H1 (cell line): Measurements from ENCODE around the gene TBP. TPM values are rescaled to one million over a fixed set of nuclear protein-coding genes. Genes with fewer than 3 reads are reported as not detected.

Source experiments
- CTCF ChIA-PET: fragments of 300-600 bp; sonication (Branson Sonifier 250); formaldehyde crosslinking; loops from one replicate; lab custom pipeline; 2021; ENCODE audit not compliant: partially characterized antibody; lab: Charles Lee
- POLR2A ChIA-PET: fragments of 300-600 bp; sonication (Branson Sonifier 250); formaldehyde crosslinking; loops from one replicate; lab custom pipeline; 2021; ENCODE audit warnings: inconsistent platforms; ENCODE audit not compliant: partially characterized antibody; lab: Charles Lee
- DNase-seq, 2 experiments: peaks; one replicate each; pipeline versions ENCODE4 v3.0.0 to v3.0.0-alpha.2; 2010 to 2022; ENCODE audit warnings: low spot score in 2 of 2, low read depth in 1 of 2, mixed read lengths in 1 of 2
- FAIRE-seq: peaks from 2 replicates; lab custom pipeline; 2011; peaks lifted over from hg19 to GRCh38; lab: Jason Lieb, UNC
- H2AFZ ChIP-seq: 2 replicates; pipeline ENCODE4 v1.8.1; 2012; ENCODE audit warnings: low read length, inconsistent platforms
- H2AK5ac ChIP-seq: 2 replicates; pipeline ENCODE4 v1.6.1; 2013; ENCODE audit warnings: low read depth, low read length
- H2BK120ac ChIP-seq: replicated peaks from 2 replicates; pipeline ENCODE3; 2013; ENCODE audit warnings: low read depth, low read length, inconsistent platforms
- H2BK12ac ChIP-seq: 2 replicates; pipeline ENCODE4 v1.6.1; 2013; ENCODE audit warnings: low read depth, low read length
- H2BK15ac ChIP-seq: 2 replicates; pipeline ENCODE4 v1.6.1; 2013; ENCODE audit warnings: low read length
- H2BK20ac ChIP-seq: 2 replicates; pipeline ENCODE4 v1.6.1; 2013; ENCODE audit warnings: low read length
- H2BK5ac ChIP-seq: 2 replicates; pipeline ENCODE4 v1.6.1; 2013; ENCODE audit warnings: low read depth, low read length
- H3K14ac ChIP-seq: 2 replicates; pipeline ENCODE4 v1.6.1; 2013; ENCODE audit warnings: inconsistent platforms; ENCODE audit not compliant: insufficient read length
- H3K18ac ChIP-seq: 2 replicates; pipeline ENCODE4 v1.6.1; 2013; ENCODE audit warnings: low read length; ENCODE audit errors: extremely low read depth
- H3K23ac ChIP-seq: 2 replicates; pipeline ENCODE4 v1.6.1; 2013; ENCODE audit warnings: inconsistent platforms; ENCODE audit not compliant: insufficient read length
- H3K23me2 ChIP-seq: 2 replicates; pipeline ENCODE4 v1.6.1; 2013; ENCODE audit warnings: low read depth, low read length
- H3K27ac ChIP-seq: 2 replicates; pipeline ENCODE4 v1.6.1; 2011; ENCODE audit warnings: low read depth, low read length, inconsistent platforms
- H3K27me3 ChIP-seq, 4 experiments: replicated peaks in 1 of 4; 1 replicate in 1 of 4; 2 replicates in 3 of 4; pipeline versions ENCODE4 v1.6.1 to v1.8.1; 2011 to 2013; ENCODE audit warnings: low read length in 3 of 4, mild to moderate bottlenecking in 3 of 4, inconsistent platforms in 2 of 4, mixed read lengths in 2 of 4, moderate library complexity in 1 of 4; ENCODE audit not compliant: control insufficient read depth in 3 of 4, insufficient read depth in 3 of 4; ENCODE audit errors: extremely low read depth in 1 of 4
- H3K36me3 ChIP-seq, 4 experiments: 2 replicates each; pipeline versions ENCODE4 v1.6.1 to v1.8.1; 2011 to 2013; ENCODE audit warnings: mild to moderate bottlenecking in 4 of 4, low read length in 3 of 4, moderate library complexity in 2 of 4, control low read depth in 1 of 4, inconsistent platforms in 1 of 4; ENCODE audit not compliant: insufficient read depth in 4 of 4, control insufficient read depth in 2 of 4
- H3K4ac ChIP-seq: replicated peaks from 2 replicates; pipeline ENCODE3; 2013; ENCODE audit warnings: low read length, low read depth, mixed read lengths, inconsistent platforms; ENCODE audit not compliant: insufficient read length
- H3K4me1 ChIP-seq, 4 experiments: replicated peaks in 1 of 4; 1 replicate in 1 of 4; 2 replicates in 3 of 4; pipeline versions ENCODE4 v1.6.1 to v1.8.1; 2011 to 2013; ENCODE audit warnings: low read length in 3 of 4, inconsistent platforms in 2 of 4, mixed read lengths in 1 of 4; ENCODE audit not compliant: insufficient read depth in 4 of 4, control insufficient read depth in 3 of 4
- H3K4me2 ChIP-seq, 2 experiments: 2 replicates each; pipeline versions ENCODE4 v1.6.1 to v1.8.1; 2011 to 2013; ENCODE audit warnings: low read depth in 2 of 2, low read length in 2 of 2, control low read depth in 1 of 2, inconsistent platforms in 1 of 2, mild to moderate bottlenecking in 1 of 2; ENCODE audit not compliant: insufficient read depth in 1 of 2
- H3K4me3 ChIP-seq, 4 experiments: fragments of 200-600, 300-600 bp in 1 of 4; sonication (generic), shearing (Covaris generic), sonication (Bioruptor Twin) in 1 of 4; 2 replicates each; pipeline versions ENCODE4 v1.5.1 to v1.8.1; 2011 to 2016; ENCODE audit warnings: low read length in 4 of 4, low read depth in 3 of 4, control low read depth in 2 of 4, inconsistent platforms in 2 of 4, mild to moderate bottlenecking in 2 of 4, mixed read lengths in 1 of 4, moderate library complexity in 1 of 4; ENCODE audit not compliant: insufficient read depth in 2 of 4; ENCODE audit errors: extremely low read depth in 1 of 4
- H3K56ac ChIP-seq: replicated peaks from 2 replicates; pipeline ENCODE3; 2013; ENCODE audit warnings: low read depth, mild to moderate bottlenecking, mixed read lengths, low read length, inconsistent platforms; ENCODE audit not compliant: insufficient read length
- H3K79me1 ChIP-seq: 2 replicates; pipeline ENCODE4 v1.6.1; 2013; ENCODE audit warnings: low read depth, low read length, control low read depth
- H3K79me2 ChIP-seq, 2 experiments: 2 replicates each; pipeline versions ENCODE4 v1.6.1 to v1.8.1; 2012 to 2013; ENCODE audit warnings: low read length in 2 of 2, mild to moderate bottlenecking in 2 of 2, inconsistent platforms in 1 of 2; ENCODE audit not compliant: insufficient read depth in 2 of 2, control insufficient read depth in 1 of 2
- H3K9ac ChIP-seq, 4 experiments: replicated peaks in 1 of 4; 1 replicate in 1 of 4; 2 replicates in 3 of 4; pipeline versions ENCODE4 v1.6.1 to v1.8.1; 2011 to 2013; ENCODE audit warnings: low read depth in 3 of 4, low read length in 3 of 4, control low read depth in 2 of 4, mild to moderate bottlenecking in 2 of 4, moderate library complexity in 2 of 4, inconsistent platforms in 1 of 4; ENCODE audit errors: extremely low read depth in 1 of 4
- H3K9me3 ChIP-seq, 2 experiments: 2 replicates each; pipeline versions ENCODE4 v1.6.1 to v1.8.1; 2012 to 2013; ENCODE audit warnings: mild to moderate bottlenecking in 2 of 2, moderate library complexity in 2 of 2, control low read depth in 1 of 2, inconsistent platforms in 1 of 2, low read depth in 1 of 2, low read length in 1 of 2, mixed read lengths in 1 of 2; ENCODE audit not compliant: insufficient read depth in 2 of 2
- H4K20me1 ChIP-seq, 2 experiments: replicated peaks in 1 of 2; 2 replicates each; pipeline versions ENCODE3 to v1.8.1; 2011 to 2013; ENCODE audit warnings: inconsistent platforms in 2 of 2, low read length in 2 of 2, mild to moderate bottlenecking in 1 of 2; ENCODE audit not compliant: insufficient read depth in 2 of 2, control insufficient read depth in 1 of 2
- H4K5ac ChIP-seq: 2 replicates; pipeline ENCODE4 v1.6.1; 2013; ENCODE audit warnings: low read length, low read depth, mixed read lengths, inconsistent platforms; ENCODE audit not compliant: insufficient read length
- H4K8ac ChIP-seq: 2 replicates; pipeline ENCODE4 v1.8.0; 2013; ENCODE audit warnings: mild to moderate bottlenecking, moderate library complexity, low read length, inconsistent platforms; ENCODE audit not compliant: insufficient read depth; ENCODE audit errors: extremely low read depth
- H4K91ac ChIP-seq: replicated peaks from 2 replicates; pipeline ENCODE3; 2013; ENCODE audit warnings: low read length, mixed read lengths, inconsistent platforms; ENCODE audit not compliant: insufficient read length
- CREB1 ChIP-seq: IDR thresholded peaks from 2 replicates; pipeline ENCODE4 v1.6.1; 2012; ENCODE audit warnings: inconsistent platforms
- NRF1 ChIP-seq: IDR thresholded peaks from 2 replicates; pipeline ENCODE4 v1.6.1; 2011; ENCODE audit warnings: mild to moderate bottlenecking, low read depth, low read length, improper control_type of control experiment
- RBBP5 ChIP-seq: IDR thresholded peaks from 2 replicates; pipeline ENCODE4 v1.7.1; 2012; ENCODE audit warnings: low read depth, mild to moderate bottlenecking, inconsistent platforms, low read length, moderate library complexity, borderline replicate concordance
- ZNF274 ChIP-seq: IDR thresholded peaks from 2 replicates; pipeline ENCODE4 v1.7.0; 2012; ENCODE audit warnings: low read length, borderline replicate concordance; ENCODE audit errors: extremely low read depth
- WGBS, 2 experiments: shearing (Covaris generic) in 1 of 2; methylation state at CpG; one replicate each; pipeline versions ENCODE4 v1.1.6 to v1.1.7; 2013 to 2015; ENCODE audit warnings: low lambda C conversion rate in 2 of 2, mixed read lengths in 2 of 2, inconsistent platforms in 1 of 2, low coverage in 1 of 2, missing lambda C conversion rate in 1 of 2; ENCODE audit not compliant: insufficient replicate concordance in 2 of 2, insufficient coverage in 1 of 2, insufficient read length in 1 of 2; ENCODE audit errors: extremely low coverage in 1 of 2, missing lambda C conversion rate in 1 of 2; 5-methylcytosine and 5-hydroxymethylcytosine counted together
- polyA plus RNA-seq, 7 experiments: library from polyadenylated mRNA; depleted of rRNA in 3 of 7; stranded (reverse) in 5 of 7; unstranded in 2 of 7; fragments of >200 nt in 5 of 7; fragments of 200-250 nt in 2 of 7; gene quantifications; 1 replicate in 5 of 7; 2 replicates in 1 of 7; 4 replicates in 1 of 7; pipeline versions ENCODE4 v1.2.1 to v1.2.3, GENCODE V29; 2011 to 2013; ENCODE audit warnings: missing spikeins in 2 of 7, mixed read lengths in 2 of 7
- total RNA-seq: library from RNA; stranded (reverse); fragmentation: NEBNext Ultra II Directional; extraction: Animal tissue kit (Norgen Biotek cat#: 25700); gene quantifications from 2 replicates; pipeline ENCODE4 v1.2.1, GENCODE V29; 2021

The TBP gene
- total and polyA plus RNA-seq, 2 of the 8 experiments (the other 6 are each of a cell fraction or from before 2014, with no cell fraction given), result 17.2 to 20.9 TPM

DNA sequence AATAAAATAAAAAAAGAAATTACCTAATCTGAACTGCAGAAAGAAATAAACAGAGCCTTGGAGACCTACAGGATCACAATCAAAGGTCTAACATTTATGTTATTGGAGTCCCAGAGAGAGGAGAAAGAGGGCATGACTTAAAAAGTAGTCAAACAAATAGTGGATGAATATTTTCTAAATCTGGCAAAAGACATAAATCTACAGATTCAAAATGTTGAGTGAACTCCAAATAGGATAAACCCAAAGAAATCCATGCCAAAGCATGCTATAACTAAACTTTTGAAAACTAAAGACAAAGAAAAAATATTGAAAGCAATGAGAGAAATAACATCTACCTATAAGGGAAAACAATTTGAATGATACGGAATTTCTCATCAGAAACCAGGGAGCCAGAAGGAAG, 39.3 kb upstream of the TBP start:
- POLR2A ChIA-PET, result no interaction called here
- no peaks in the 10 kb centered on the region for H3K79me1 ChIP-seq

More for the DNA sequence above, 39.3 kb upstream of the TBP start:
- 100% methylated on average over 1 of the region's 1 CpG; no CpG with 5 or more reads in 1 of the 2 experiments for WGBS, 2 experiments
- no peaks in the 10 kb centered on the region for H3K27me3 ChIP-seq
- H2BK20ac ChIP-seq, result no peak overlapping the region
- no peak overlapping the region for H3K9ac ChIP-seq
- CTCF ChIA-PET, result no interaction called here
- H3K79me2 ChIP-seq, result no peaks in the 10 kb centered on the region
- H2AK5ac ChIP-seq, result no peak overlapping the region
- no peak overlapping the region for H2BK120ac ChIP-seq
- no peaks in the 10 kb centered on the region for H3K23me2 ChIP-seq
- no peaks in the 10 kb centered on the region for H3K4me1 ChIP-seq
- no peak overlapping the region for H3K18ac ChIP-seq
- H3K4me2 ChIP-seq, result no peak overlapping the region
- no peak overlapping the region for H2BK12ac ChIP-seq
- no peaks in the 10 kb centered on the region for H4K20me1 ChIP-seq
- H3K9me3 ChIP-seq, result no peaks in the 10 kb centered on the region
- no peak overlapping the region for H3K23ac ChIP-seq
- H4K8ac ChIP-seq, result no peak overlapping the region
- no peak overlapping the region for H4K91ac ChIP-seq
- no peak overlapping the region for H3K14ac ChIP-seq
- FAIRE-seq (no peak), DNase-seq (no peak)
- no peak overlapping the region for H3K4ac ChIP-seq
- no peak overlapping the region for H3K4me3 ChIP-seq
- no peak overlapping the region for H2AFZ ChIP-seq
- no peak overlapping the region for H3K56ac ChIP-seq
- no peak overlapping the region for H2BK5ac ChIP-seq
- no peak overlapping the region for H2BK15ac ChIP-seq
- H4K5ac ChIP-seq, result no peak overlapping the region
- TF ChIP-seq CREB1, result no peak
- TF ChIP-seq NRF1, result no peak
- no peak for TF ChIP-seq ZNF274
- TF ChIP-seq RBBP5, result no peak
- H3K27ac ChIP-seq, result no peak overlapping the region
- H3K36me3 ChIP-seq, result no peaks in the 10 kb centered on the region
